Hematopoietic multipotent progenitor cell treated with erythropoietin and hydrocortisone succinate and interleukin-3 and kit ligand, for 4 days (in vitro differentiated cells): ENCODE data around the gene ACOX2.

ENCODE experiments used
- DNase-seq: peaks from one replicate; pipeline ENCODE4 v3.0.0-alpha.2; 2015

Gene ACOX2

DNA sequence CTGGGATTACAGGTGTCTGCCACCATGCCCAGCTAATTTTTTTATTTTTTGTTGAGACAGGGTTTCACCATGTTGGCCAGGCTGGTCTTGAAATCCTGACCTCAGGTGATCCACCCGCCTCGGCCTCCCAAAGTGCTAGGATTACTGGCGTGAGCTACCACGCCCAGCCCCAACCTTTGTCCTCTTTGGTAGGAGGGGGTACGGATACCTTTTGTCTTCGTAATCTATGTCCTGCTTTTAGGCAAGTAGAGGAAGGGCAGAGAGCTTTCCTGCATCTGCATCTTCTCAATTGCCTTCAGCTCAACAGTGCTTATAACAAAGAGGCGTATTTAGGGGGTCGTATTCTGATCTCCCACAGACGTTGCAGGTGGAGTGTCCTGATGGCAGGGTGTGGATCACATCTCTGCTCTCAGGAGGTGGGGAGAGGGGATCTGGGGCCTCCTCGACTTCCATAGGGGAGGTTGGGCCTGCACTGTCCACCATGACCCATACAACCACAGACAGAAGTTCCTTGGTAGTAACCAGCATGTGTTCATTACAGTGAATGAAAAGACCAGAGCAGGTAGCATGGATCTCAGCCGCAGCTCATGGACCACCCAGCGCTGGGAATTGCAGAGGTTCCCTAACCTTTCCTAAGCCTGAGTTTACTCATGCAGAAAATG, 66.5 kb downstream of the ACOX2 start:
- no peak for DNase-seq

DNA sequence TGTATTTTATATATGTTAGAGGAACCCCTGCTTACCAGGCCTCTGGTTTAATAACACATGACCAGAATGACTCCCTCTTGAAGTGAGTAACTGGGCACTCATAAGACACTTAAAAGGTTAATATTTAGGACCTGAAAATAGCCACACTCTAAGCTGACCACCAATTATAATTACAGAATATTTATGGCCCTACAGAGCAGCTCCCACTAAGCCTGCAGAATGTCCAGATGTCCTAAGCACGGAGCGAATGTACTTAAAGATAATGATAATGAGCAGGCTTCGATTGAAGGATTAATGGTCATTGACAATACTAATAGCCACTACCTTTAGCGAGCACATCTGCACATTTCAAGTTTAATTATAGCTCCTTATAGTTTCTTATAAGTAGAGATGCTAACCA, 67.9 kb downstream of the ACOX2 start:
- DNase-seq = no peak

DNA sequence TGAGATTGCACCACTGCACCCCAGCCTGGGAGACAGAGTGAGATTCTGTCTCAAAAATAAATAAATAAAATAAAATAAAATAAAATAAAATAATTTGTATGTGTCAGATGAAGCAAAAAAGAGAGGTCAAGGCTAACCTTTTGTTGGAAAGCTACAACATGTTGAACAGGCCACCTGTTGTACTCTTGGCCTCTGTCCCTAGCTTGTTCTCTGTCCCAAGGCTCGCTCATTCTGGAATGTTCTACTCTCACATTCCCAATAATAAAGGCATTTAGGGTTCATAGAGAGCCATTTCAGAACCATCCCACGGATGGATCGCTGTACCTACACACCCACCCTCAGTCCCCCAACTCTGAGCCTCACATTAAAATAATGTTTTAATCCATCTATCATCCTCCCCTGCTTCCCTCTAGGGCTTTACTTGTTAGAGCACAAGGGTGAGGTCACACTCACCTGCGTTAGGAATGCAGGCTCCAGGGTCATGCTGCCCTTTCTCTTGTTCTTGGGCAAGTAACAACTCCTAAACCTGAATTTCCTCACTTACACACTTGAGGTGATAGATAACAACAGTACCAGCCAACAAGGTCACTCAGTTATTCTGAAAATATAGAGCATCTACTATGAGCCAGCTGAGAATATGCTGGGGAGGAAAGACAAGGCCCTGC, 70.0 kb downstream of the ACOX2 start:
- DNase-seq = no peak

DNA sequence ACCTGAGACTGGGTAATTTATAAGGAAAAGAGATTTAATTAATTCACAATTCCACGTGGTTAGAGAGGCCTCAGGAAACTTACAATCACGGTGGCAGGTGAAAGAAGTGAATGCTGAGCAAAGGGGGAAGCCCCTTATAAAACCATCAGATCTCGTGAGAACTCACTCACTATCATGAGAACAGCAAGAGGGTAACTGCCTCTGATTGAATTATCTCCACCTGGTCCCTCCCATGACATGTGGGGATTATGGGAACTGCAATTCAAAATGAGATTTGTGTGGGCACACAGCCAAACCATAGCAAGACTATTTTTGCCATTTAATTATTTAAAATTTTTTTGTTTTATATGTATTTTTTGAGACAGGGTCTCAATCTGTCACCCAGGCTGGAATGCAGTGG, 72.1 kb downstream of the ACOX2 start:
- peak; percentile 23 for DNase-seq

DNA sequence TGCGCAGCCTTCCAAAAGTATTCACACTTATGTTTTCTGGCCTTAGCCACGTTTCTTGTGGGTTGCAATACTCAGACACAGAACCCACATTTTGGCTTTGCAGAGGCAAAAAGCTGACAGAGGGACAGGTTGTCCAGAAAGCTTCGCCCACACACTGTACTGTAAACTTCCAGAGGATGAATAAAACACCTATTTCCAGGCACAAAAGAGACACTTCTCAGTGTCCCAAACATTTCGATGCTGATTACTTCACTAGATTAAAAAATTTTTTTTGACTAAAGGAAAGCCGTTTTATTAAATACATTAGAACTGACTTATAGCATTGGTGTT, 73.1 kb downstream of the ACOX2 start:
- DNase-seq = no peak

DNA sequence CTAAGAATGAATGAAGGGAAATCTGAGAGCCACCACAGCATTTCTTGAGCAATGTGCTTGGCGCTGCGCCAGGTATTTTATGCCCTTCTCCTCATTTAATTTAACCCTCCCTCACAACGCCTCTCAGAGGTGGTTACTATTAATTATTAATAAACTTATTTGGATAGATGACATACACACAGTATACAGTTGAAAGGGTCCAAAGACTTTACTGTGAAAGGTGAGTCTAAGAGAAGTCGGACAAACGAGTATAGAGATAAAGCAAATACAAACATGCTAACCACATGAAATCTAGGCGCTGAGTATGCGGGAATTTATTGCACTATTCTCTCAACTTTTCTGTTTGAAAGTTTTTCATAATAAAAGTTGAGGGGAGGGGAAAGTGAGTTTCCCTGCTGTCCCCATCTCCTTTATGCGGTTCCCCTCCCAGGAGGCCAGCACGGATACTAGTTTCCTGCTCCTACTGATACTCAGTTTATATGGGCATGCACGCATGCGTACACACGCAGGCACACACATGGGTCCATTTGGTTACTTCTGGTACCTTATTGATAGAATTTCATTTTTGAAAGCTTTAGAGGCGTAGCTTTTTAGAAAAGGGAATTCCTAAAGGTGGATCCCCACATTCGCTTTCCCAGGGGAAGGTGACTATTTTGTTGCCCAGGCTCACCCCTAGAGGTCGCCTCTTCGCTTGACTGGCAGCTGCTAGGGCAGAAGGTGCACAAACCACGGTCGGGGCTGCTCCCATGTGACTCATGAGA, 73.6 kb downstream of the ACOX2 start:
- DNase-seq = peak; percentile 83

DNA sequence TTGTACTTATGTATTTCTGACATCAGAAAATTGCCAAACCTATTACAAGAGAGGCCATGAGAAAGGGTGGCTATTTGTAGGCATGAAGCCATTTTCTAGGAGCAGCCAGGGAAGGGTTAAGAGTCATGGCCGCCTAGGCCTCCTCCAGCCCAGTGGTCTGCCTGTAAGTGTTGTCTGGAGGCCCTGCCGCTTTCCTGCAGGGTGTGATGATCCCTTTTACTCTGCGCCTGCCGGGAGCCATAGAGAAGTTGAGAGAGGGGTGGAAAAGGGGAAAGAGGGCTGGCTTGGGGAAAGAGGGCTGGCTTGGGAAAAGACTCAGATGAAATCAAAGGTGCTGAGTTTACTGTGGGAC, 74.2 kb downstream of the ACOX2 start:
- no peak for DNase-seq

DNA sequence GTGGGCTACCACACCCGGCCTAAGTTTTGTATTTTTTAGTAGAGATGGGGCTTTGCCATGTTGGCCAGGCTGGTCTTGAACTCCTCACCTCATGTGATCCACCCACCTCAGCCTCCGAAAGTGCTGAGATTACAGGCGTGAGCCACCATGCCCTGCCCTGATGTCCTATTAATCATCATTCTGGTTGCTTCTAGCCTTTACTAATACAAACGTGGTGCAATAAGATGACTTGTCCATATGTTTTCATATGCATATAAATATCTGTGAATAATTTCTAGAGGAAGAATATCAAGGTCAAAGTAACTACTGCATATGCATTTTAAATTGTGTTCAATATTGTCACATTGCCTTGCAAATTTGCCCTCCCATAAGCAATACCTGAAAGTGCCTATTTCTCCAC, 77.8 kb downstream of the ACOX2 start:
- DNase-seq = no peak
